Posterior vena cava (tissue), 2 donors: ENCODE results near the gene PRG2. TPM values are rescaled to one million over a fixed set of nuclear protein-coding genes. Genes with fewer than 3 reads are reported as not detected.
"Not testable (repeated sequence)": the region's sequence is repeated elsewhere in the genome, so short reads cannot be mapped to it uniquely, and the experiment has no call there.

Experiments
- DNase-seq: peaks from one replicate; pipeline ENCODE4 v3.0.0-alpha.2; 2020; ENCODE audit warnings: low spot score
- intact Hi-C, 2 donors: fragments of 100-400 bp; cut with DNase I; formaldehyde crosslinking; loops; one replicate each; pipeline versions ENCODE4 v1.14.1 to v1.14.2; 2022 to 2023
- total RNA-seq, 2 donors: library from RNA; stranded (reverse); fragmentation: NEBNext Ultra II Directional; extraction: Animal tissue kit (Norgen Biotek cat#: 25700); gene quantifications; one replicate each; pipeline ENCODE4 v1.2.1, GENCODE V29; 2021
- donor health status: DM: yes; HTN: yes; CAD: no.
- donor health status: DM: yes; HTN: yes; CAD: no.

Gene PRG2
- total RNA-seq, 2 donors from 2014 or later = 0.52 to 0.88 TPM

DNA sequence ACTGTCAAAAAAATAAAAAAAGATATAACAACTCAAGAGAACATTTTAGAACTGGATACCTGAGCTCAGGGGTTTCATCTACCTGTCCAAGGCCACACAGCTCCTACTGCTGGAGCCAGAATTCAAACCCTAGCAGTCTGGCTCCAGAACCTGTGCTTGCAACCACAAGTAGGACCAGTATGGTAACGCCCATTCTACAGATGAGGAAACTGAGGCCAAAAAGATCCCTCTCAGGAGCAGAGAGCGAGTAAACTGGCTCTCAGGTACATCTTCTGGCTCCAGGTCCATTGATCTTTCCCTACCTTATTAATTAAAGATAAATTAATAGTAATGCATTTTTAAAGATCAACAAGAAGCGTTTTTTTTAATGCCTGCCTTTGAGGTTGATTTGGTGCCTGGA, 33.1 kb downstream of the PRG2 start:
- intact Hi-C loops = no loop called here
- DNase-seq = peak; percentile 3

GRCh38 chr11:57356268-57356667, 34.2 kb downstream of the PRG2 start:
- intact Hi-C loops = no loop called here
- DNase-seq = no peak

DNA sequence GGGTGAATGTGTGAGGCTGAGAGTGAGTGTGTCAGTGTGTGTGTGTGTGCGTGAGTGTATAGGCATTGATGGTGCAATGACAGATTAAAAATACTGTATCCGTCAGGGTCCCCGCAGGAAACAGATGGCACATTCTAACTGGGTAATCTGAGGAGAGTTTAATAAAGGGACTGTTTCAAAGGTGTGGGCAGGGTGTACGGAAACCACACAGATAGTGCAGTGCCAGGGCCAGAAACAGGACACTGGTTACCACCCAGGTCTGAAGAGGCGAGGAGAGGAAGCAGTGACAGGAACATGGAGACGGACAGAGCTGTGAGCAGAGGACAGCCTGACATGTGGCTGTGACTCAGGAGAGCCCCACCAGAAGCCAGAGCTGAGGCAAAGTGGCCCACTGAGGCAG, 35.8 kb downstream of the PRG2 start:
- intact Hi-C loops = no loop called here

GRCh38 chr11:57353852-57354251, 36.6 kb downstream of the PRG2 start:
- peak; percentile 6 for DNase-seq
- intact Hi-C loops = no loop called here

More for the DNA sequence above, 35.8 kb downstream of the PRG2 start:
- DNase-seq = peak; percentile 41

DNA sequence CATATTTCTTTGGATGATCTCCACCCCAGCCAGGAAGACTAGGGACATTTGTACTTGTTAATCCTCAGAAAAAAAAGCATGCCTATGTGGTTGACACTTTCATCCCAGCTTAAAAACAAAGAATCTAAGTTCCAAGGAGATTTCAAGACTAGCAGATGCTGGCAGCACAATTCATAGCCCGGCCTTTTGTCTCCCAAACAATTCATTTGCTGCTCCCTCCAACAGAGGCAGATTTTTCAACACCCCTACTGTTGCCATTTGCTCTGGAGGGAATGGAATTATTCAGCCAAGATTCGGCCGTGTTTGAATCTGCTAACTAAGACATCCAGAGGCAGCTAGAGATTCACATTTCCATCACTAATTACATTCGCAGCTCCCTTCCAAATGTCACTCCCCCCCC, 37.0 kb downstream of the PRG2 start:
- intact Hi-C loops = no loop called here
- no peak for DNase-seq

- intact Hi-C loops = no loop called here
These were observed 37.4 kb downstream of the PRG2 start for GRCh38 chr11:57353036-57353435.

GRCh38 chr11:57349491-57350274, 40.8 kb downstream of the PRG2 start:
- peak; percentile 90 for DNase-seq
- intact Hi-C loops = loop anchor here in 1 of 2 donors (5.0 kb wide), 1 partner anchor 133 kb away; no protein-coding TSS in a partner anchor

More at GRCh38 chr11:57353036-57353435, 37.4 kb downstream of the PRG2 start:
- peak; percentile 44 for DNase-seq

GRCh38 chr11:57348636-57349313, 41.7 kb downstream of the PRG2 start:
- DNase-seq = peak; percentile 66
- intact Hi-C loops = loop anchor here in 1 of 2 donors (5.0 kb wide), 1 partner anchor 134 kb away; no protein-coding TSS in a partner anchor

GRCh38 chr11:57348052-57348451, 42.4 kb downstream of the PRG2 start:
- intact Hi-C loops = loop anchor here in 1 of 2 donors (5.0 kb wide), 1 partner anchor 134 kb away; no protein-coding TSS in a partner anchor
- DNase-seq = peak; percentile 72

- intact Hi-C loops = loop anchor here in 1 of 2 donors (5.0 kb wide), 1 partner anchor 135 kb away; no protein-coding TSS in a partner anchor
- peak; percentile 57 for DNase-seq
These were observed 43.1 kb downstream of the PRG2 start for GRCh38 chr11:57347336-57347735.

GRCh38 chr11:57345555-57346211, 44.8 kb downstream of the PRG2 start:
- peak; percentile 80 for DNase-seq
- intact Hi-C loops = loop anchor here in 1 of 2 donors (5.0 kb wide), 1 partner anchor 137 kb away; no protein-coding TSS in a partner anchor

GRCh38 chr11:57344826-57345225, 45.6 kb downstream of the PRG2 start:
- intact Hi-C loops = loop anchor here in 1 of 2 donors (5.0 kb wide), 1 partner anchor 137 kb away; no protein-coding TSS in a partner anchor
- peak; percentile 67 for DNase-seq

GRCh38 chr11:57343825-57344224, 46.6 kb downstream of the PRG2 start:
- intact Hi-C loops = no loop called here

GRCh38 chr11:57342702-57343101, 47.7 kb downstream of the PRG2 start:
- intact Hi-C loops = no loop called here
- DNase-seq = peak; percentile 45

More at GRCh38 chr11:57343825-57344224, 46.6 kb downstream of the PRG2 start:
- DNase-seq = no peak

DNA sequence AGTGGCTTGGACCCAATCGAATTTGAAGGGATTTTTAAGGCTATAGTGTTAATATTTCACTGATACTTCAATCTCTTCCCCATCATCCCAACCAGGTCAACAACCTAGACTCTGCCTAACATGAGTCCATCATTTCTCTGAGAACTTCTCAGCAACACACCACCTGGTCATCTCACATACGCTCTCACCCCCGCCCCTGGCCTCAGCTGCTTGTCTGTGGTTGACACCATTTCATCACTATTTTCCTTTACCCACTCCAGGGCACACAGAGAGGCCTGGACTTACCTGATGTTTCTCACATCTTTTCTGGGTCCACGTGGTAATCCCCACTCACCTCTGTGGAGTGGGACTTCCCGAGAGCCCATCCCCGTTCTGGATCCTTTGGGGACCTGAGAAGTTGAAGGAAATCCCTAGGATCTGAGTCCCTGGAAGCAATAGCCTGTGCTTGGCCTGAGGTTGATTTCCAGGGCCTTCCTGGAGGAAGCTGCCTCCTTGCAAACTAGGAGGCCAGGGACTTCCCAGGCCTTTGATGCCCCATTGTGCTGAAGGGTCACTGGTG, 49.1 kb downstream of the PRG2 start:
- DNase-seq = peak; percentile 59
- intact Hi-C loops = no loop called here

DNA sequence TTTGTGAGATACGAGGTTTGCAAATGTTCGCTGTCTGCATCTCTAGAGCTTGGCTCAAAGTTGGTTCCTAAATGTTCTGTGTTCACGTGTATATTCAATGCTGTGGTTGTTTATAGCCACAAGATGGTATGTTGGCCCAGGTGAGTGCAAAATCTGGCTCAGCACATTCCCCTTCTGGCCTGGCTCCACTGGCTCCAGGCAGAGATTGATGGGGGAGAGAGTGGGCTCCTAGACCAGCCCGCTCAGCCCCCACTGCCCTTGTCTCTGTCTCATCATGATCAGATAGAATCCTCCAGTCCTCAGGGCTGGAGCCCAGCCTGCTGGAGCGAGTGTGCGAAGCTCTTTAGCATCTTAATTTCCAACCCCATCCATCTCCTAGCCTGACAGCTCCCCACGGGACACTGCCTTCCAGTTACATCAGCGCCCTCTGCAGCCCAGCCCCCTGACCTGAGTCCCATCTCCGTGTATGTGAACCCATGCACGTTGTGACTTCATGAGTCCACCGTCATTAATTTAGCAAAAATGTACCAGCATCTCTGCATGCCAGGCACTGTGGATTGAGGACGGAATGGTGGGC, 50.3 kb downstream of the PRG2 start:
- DNase-seq = peak; percentile 78
- intact Hi-C loops = no loop called here

DNA sequence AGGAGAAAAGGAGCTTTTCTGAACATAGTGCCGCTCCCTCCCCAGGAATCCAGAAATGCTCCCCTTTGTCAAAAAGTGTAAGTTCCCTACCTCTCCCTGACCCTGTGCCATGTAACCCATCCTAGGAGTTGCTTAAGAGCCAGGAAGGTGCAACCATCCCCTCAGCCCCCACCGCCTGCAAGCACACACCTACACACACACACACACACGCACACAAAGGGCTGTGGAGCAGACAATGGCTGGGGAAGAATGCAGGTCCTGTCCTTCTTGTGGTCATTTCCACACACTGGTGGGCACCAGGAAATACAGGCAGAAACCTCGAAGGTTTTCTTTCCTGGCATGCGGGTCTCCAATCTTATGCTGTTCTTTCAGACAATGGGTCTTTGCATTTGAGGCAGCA, 51.1 kb downstream of the PRG2 start:
- intact Hi-C loops = no loop called here
- DNase-seq = peak; percentile 16

- intact Hi-C loops = no loop called here
These were observed 52.3 kb downstream of the PRG2 start, which contains the start of gene P2RX3 for GRCh38 chr11:57338142-57338541. P2RX3 (plus strand) TSS chr11:57338352; CDS start chr11:57338551, 199 bp downstream.

GRCh38 chr11:57336856-57337255, 53.6 kb downstream of the PRG2 start:
- intact Hi-C loops = not testable (repeated sequence)

More at GRCh38 chr11:57338142-57338541, 52.3 kb downstream of the PRG2 start, which contains the start of gene P2RX3:
- peak; percentile 47 for DNase-seq

More at GRCh38 chr11:57336856-57337255, 53.6 kb downstream of the PRG2 start:
- DNase-seq = peak; percentile 52
